ENCODE results near the gene OPCML. TPM values are rescaled to one million over a fixed set of nuclear protein-coding genes. Genes with fewer than 3 reads are reported as not detected.

OPCML gene
- total RNA-seq, 1 experiment from 2014 or later: 0.94 TPM

DNA sequence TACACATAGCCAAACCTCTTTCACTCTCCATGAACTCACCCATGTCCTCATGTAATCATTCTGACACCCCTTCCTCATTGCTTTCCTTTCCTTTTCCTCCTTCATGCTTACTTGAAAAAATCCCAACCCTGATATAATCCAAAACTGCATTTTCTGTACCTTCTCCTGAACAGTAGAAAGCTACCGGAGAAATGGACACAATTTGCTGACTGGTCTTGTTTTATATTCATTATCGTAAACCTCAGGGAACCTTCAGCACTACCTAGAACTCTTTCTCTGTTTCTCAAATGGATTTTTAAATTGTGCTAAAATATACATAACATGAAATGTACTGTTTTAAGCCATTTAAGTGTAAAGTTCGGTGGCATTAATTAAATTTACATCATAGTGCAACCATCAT is 1165.0 kb downstream of the OPCML start:
- TF ChIP-seq, protein P1, sequence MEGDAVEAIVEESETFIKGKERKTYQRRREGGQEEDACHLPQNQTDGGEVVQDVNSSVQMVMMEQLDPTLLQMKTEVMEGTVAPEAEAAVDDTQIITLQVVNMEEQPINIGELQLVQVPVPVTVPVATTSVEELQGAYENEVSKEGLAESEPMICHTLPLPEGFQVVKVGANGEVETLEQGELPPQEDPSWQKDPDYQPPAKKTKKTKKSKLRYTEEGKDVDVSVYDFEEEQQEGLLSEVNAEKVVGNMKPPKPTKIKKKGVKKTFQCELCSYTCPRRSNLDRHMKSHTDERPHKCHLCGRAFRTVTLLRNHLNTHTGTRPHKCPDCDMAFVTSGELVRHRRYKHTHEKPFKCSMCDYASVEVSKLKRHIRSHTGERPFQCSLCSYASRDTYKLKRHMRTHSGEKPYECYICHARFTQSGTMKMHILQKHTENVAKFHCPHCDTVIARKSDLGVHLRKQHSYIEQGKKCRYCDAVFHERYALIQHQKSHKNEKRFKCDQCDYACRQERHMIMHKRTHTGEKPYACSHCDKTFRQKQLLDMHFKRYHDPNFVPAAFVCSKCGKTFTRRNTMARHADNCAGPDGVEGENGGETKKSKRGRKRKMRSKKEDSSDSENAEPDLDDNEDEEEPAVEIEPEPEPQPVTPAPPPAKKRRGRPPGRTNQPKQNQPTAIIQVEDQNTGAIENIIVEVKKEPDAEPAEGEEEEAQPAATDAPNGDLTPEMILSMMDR (conservative IDR thresholded peaks at IDR 0.05): no peak
- Histone ChIP-seq H3K27me3 (ENCODE audit: insufficient read depth, low read length) (no peaks in the 10 kb centered on the region), H3T11ph (ENCODE audit: low read length) (no peak overlapping the region), H3K79me2 (ENCODE audit: insufficient read depth, low read length) (no peaks in the 10 kb centered on the region), H3K4ac (ENCODE audit: low read depth, low read length) (no peak overlapping the region), H2BK20ac (ENCODE audit: low read depth, low read length, poor library complexity, severe bottlenecking) (no peak overlapping the region), H3K23me2 (ENCODE audit: insufficient read length, low read depth, low read length, poor library complexity, severe bottlenecking) (no peaks in the 10 kb centered on the region), H3K9ac (ENCODE audit: extremely low read depth, insufficient read length, low read length) (no peak overlapping the region), H2BK12ac (ENCODE audit: insufficient read length, low read depth, low read length) (no peak overlapping the region), H3K56ac (ENCODE audit: insufficient read length, low read depth, low read length) (no peak overlapping the region), H2AFZ (ENCODE audit: low read length) (no peak overlapping the region), H4K8ac (replicated peaks; ENCODE audit: insufficient read length, low read depth, low read length) (no peak overlapping the region), H3K18ac (ENCODE audit: insufficient read length, low read depth, low read length) (no peak overlapping the region), H3K79me1 (ENCODE audit: insufficient read depth, low read depth, low read length, poor library complexity, severe bottlenecking) (no peaks in the 10 kb centered on the region), H4K91ac (ENCODE audit: insufficient read length, low read depth, low read length) (no peak overlapping the region), H2AK5ac (ENCODE audit: insufficient read length, low read length) (no peak overlapping the region), H2BK5ac (ENCODE audit: insufficient read length, low read length) (no peak overlapping the region), H3K23ac (ENCODE audit: insufficient read length, low read depth, low read length) (no peak overlapping the region), H4K20me1 (ENCODE audit: control insufficient read depth, insufficient read depth, insufficient read length) (no peaks in the 10 kb centered on the region), H3K9me3 (ENCODE audit: control insufficient read depth, low read depth, low read length) (no peaks in the 10 kb centered on the region), H4K5ac (ENCODE audit: insufficient read length, low read depth, low read length) (no peak overlapping the region), H3K14ac (ENCODE audit: insufficient read depth, low read length) (no peak overlapping the region), H3K4me1 (ENCODE audit: insufficient read depth, low read length) (no peaks in the 10 kb centered on the region), H2BK120ac (ENCODE audit: low read depth, low read length, poor library complexity, severe bottlenecking) (no peak overlapping the region), H2BK15ac (ENCODE audit: low read depth, low read length) (no peak overlapping the region), H3K4me2 (ENCODE audit: insufficient read depth, insufficient read length, low read length) (no peak overlapping the region), H3K27ac (ENCODE audit: insufficient read length, low read depth, low read length) (no peak overlapping the region)
- Mint-ChIP-seq H3K36me3 (ENCODE audit: insufficient read depth in 1 of 3, low read depth in 3 of 3) (no peaks in the 10 kb centered on the region), H3K4me1 (no peaks in the 10 kb centered on the region), H3K27me3 (ENCODE audit: low read depth) (peaks cover 2% of the 10 kb centered on the region; the same call in 1 of the 2 replicates), H3K9me3 (no peaks in the 10 kb centered on the region; a peak in 1 of 5 replicates), H3K4me3 (no peak overlapping the region), H3K27ac (no peak overlapping the region)
- WGBS (ENCODE audit: extremely low coverage, insufficient read length, low lambda C conversion rate): no CpG with 5 or more reads among the region's 3 CpGs
- DNase-seq: no peak

Data from H9 (cell line).